GM19193 (cell line): ENCODE results near the gene SETD6.

Source experiments
- POLR2A ChIP-seq: IDR thresholded peaks from 4 replicates; pipeline ENCODE4 v1.6.1; 2011; ENCODE audit not compliant: insufficient read depth, insufficient read length; ENCODE audit errors: extremely low read depth

The SETD6 gene, protein sequence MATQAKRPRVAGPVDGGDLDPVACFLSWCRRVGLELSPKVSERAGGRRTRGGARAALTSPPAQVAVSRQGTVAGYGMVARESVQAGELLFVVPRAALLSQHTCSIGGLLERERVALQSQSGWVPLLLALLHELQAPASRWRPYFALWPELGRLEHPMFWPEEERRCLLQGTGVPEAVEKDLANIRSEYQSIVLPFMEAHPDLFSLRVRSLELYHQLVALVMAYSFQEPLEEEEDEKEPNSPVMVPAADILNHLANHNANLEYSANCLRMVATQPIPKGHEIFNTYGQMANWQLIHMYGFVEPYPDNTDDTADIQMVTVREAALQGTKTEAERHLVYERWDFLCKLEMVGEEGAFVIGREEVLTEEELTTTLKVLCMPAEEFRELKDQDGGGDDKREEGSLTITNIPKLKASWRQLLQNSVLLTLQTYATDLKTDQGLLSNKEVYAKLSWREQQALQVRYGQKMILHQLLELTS

DNA sequence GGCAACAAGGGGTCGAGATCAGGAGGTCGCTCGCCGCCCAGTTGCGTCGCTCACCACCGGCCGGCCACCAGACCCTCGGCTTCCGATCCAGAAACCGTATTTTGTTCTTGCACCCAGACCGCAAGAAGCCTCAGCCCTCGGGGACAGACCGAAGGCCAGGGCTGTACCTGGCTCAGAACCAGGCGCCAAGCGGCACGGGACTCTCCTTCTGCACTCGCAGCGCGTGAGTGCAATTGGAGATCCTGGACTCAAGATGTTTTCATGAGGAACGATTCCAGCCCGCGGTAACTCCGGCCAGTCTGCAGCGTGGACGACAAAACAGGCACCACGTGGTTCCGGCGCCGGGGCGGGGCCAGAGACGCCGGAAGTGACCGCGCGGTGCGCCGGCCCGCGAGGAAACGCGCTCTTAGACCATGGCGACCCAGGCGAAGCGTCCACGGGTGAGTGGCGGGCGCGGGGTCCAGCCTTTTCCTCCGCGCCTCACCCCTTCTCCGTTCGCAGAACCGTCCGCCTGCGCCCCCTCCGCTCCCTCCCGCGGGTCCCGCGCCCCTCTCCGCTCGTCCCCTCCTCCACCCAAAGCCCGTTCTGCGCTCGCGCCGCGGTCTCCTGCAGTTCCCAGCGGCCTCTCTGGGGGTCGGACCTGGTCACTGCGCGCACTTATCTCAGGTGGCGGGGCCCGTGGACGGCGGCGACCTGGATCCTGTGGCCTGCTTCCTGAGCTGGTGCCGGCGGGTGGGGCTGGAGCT is at the start of gene SETD6:
Gene SETD6 (plus strand): TSS at position 393 of the 746 bp plus-strand sequence. CDS start 21 bp downstream, at position 414.
- peak; percentile 66 for TF ChIP-seq POLR2A

DNA sequence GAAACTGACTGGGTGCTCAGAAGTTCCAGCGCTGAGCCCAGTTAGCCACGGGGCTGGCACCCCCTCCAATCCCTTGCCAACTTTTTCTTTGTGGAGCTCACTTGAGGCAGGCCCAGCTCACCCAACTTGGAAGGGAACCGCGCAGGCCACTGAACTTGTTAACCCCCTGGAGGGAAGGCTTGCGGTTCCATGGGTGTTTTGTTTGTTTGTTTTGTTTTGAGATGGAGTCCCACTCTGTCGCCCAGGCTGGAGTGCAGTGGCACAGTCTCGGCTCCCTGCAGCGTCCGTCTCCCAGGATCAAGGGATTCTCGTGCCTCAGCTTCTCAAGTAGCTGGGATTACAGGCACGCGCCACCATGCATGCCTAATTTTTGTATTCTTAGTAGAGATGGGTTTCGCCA is 49.5 kb upstream of the SETD6 start:
- TF ChIP-seq POLR2A: no peak

DNA sequence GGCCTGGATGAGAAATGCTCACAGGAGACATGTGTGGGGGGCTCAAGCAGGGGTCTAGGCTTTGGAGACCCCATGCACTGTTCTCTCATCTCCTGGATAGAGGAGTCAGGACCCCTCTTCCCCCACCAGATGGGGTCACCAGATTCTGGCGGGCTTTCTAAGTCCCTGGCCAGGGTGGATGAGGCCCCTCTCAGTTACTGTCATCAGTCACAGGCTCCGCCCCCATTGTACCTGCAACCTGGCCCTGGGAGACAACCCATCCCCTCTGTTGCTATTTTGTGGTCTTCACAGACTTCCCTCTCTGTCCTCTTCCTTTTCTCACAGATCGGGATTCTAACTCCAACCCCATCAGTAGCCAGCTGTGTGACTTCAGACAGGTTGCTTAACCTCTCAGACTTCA is 48.9 kb upstream of the SETD6 start:
- TF ChIP-seq POLR2A: no peak

DNA sequence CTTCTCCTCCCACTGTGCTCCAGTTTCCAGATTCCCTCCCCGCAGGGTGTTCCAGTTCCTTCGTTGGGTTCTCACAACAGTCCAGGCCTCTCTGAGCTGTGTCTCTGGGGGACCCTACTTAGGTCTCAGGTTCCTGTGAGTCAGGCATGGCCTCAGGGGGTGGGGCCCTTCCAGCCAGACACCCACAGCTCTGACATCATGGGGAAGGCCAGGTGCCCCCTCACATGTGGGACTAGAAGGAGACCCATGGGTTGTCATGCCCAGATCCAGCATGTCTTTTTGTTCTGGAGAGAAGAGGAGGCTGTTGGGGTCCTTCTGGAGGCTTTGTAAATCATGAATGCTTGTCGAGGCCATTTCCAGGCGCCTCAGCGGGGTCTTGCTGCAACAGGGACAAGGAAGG is 47.4 kb upstream of the SETD6 start:
- TF ChIP-seq POLR2A: no peak

DNA sequence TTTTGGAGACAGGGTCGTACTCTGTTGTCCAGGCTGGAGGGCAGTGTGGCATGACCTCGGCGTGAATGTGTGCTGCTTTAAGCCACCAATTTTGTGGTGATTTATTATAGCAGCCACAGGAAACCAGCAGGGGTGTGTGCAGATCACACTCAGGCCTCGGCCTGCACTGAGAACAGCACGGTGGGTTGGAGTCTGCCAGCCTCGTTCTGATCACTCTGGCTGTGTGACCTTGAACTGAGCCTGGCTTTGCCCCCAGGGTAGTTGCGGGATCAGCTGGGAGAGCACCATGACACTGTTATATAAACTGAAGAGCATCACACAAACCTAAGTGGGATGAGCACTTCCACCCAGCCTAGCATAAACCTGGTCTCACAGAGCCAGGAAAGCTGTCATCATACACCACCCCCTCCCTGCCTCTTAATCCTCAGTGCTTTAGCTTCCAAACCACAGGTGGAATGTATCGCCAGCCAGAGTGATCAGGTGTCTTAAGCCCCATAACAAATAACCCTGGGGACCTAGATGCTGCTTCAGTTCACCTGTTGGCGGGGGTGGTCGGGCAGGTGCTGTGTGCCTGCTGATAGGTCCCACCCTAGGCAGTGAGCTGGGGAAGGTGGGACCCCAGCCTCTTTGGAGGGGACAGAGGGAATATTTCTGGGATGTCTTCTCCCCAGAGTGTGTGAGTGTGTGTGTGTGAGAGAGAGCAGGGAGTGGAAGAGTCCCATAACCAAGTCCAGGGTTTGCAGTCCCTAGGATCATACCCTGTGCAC is 43.9 kb upstream of the SETD6 start:
- no peak for TF ChIP-seq POLR2A

DNA sequence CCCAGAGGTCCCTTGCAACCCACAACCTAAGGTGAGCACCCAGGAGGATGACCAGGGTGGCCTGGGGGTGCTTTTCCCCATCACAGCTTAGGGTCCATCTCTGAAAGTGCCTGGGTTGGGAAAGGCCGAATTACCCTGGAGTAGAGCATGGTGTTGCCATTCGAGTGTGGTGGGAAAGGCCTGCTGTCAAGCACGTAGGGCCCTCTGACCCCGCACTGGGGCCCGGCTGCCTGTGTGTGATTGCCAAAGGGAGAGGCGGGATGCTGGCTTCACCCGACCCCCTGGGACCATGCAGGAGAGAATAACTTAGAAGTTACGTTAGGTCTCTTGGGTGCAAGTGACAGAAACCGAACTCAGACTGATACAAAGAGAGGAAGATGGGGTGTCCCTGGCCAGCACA is 43.1 kb upstream of the SETD6 start:
- no peak for TF ChIP-seq POLR2A

DNA sequence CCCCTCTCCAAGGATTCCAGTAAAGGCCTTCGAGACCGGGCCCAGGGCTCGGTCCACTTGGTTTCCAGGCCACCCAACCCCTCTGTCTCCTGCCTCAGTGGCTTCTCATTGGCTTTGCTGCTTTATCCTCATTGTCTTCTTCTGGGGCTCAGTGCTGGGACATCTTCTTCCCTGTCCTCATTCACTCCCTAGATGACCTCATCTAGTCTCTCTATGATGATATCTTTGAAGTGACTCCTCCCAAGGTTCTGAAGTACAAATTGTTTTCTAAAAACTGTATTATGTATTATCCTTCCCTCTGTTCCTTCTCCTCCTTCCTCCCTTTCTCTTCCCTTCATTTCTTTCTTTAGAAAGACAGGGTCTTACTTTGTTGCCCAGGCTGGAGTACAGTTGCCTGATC is 42.5 kb upstream of the SETD6 start:
- TF ChIP-seq POLR2A: no peak

DNA sequence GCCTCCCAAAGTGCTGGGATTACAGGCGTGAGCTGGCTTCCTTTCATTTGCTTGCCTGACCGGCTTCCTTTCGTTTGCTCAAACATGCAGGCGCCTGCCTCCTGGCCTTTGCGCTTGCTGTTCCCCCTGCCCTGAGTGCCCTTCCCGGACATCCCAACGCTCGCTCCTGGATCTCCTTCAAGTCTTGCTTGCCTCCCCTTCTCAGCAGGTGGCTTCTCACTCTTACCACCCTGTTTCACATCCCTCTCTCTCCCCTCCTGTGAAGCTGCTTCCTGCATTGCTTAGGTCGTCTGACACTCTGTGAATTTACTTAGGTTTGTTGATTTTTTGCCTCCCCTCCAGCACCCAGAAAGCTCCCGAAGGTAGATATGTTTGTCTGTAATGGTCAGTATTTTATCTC is 41.0 kb upstream of the SETD6 start:
- no peak for TF ChIP-seq POLR2A

DNA sequence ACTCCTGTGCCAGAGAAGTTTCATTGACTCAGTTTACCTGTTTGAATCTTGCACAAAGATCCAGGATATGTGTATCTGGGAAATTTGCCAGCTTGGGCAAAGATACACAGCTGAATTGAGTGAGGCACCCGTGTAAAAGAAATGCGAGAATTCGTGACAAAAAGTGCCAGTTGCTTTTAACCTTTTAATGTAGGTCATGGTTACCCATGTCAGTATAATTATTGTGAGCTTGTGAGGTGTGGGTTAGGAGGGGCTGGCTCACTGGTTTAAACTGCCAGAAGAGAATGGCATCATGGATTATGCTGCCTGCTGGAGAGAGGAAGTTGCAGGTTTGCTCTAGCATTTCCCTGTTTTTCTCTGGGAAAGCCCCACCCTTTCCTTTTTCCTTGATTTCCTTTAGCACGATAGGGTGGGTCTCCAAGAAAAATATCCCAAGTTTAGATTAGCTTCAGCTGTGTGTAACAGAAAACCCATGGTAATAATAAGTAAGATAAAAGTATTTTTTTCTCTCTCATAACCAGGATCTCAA is 40.2 kb upstream of the SETD6 start:
- TF ChIP-seq POLR2A: no peak

DNA sequence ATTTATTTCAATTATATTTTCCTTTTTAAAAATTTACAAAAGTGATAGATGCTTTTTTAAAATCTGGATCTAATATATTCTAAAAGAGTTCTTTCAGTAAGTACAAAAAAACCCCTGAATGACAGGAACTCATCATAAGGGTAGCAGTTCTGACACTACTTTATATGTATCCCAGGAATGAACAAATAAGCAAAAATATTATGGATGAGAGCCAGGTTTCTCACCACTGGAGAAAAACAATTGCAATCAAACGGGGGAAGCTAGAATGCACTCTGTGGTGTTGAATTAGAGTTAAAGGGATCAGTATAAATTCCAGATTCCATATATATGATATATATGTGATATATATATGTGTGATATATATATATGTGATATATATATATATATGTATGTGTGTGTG is 38.5 kb upstream of the SETD6 start:
- TF ChIP-seq POLR2A: no peak

DNA sequence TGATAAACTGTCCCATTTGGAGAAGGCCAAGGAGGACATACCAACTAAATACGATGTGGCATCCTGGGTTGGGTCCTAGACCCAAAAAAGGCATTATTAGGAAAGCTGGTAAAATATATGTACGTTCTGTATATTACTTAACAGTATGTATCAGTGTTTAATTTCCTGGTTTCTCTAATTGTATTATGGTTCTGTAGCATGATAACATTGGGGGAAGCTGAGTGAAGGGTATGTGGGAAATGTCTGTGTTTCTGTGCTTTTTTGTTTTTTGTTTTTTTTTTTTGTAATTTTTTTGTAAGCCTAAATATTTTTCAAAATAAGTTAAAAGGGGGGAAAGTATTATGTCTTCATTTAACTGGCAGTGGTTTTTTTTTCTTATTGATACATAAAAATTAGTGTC is 36.9 kb upstream of the SETD6 start:
- no peak for TF ChIP-seq POLR2A

DNA sequence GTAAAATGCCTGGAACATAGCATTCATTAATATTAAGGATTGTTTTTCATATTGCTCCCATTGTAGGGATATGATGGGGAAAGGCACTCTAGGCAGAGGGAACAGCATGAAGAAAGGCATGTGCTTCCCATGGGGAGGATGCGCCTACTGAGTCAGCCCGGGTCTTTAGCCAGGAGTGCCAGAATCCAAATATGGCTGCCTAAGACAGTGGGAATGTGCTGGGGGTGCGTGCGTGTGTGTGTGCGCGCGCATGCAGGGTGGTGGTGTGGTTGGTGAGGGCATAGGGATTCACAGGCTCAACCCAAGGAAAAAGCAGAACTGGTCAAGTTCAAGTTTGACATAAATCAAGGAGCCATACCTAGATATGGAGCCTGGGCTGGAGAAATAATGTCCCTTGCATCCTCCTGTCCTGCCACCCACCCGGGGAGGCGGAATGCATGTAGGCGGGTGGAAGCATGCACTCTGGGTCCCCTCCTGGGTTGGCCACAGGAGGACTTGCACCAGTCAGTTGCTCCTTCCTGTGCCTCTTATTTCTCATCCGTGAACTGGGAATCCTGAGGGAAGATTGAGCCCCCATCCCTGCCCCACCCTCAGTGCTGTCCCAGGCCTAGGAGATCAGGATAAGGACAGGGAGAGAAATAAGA is 34.0 kb upstream of the SETD6 start:
- TF ChIP-seq POLR2A: no peak

DNA sequence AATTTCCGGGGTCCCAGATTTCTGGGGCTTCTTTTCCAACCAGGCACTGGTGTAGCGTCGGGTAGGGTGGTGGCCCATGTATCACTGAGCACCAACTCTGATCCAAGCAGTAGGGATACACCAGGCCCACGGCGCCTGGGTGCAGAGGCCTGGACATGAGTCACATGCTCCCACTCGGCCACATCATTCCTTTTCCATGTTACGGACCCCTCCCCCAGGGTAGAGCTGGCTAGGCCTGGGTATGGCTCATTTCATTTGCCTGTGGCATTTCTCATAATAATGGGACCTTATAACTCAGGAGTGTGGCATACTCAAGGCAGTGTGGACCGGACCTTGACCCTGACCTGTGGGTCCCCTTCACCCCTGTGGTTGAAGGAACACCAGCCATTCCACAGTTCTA is 33.4 kb upstream of the SETD6 start:
- TF ChIP-seq POLR2A: no peak

DNA sequence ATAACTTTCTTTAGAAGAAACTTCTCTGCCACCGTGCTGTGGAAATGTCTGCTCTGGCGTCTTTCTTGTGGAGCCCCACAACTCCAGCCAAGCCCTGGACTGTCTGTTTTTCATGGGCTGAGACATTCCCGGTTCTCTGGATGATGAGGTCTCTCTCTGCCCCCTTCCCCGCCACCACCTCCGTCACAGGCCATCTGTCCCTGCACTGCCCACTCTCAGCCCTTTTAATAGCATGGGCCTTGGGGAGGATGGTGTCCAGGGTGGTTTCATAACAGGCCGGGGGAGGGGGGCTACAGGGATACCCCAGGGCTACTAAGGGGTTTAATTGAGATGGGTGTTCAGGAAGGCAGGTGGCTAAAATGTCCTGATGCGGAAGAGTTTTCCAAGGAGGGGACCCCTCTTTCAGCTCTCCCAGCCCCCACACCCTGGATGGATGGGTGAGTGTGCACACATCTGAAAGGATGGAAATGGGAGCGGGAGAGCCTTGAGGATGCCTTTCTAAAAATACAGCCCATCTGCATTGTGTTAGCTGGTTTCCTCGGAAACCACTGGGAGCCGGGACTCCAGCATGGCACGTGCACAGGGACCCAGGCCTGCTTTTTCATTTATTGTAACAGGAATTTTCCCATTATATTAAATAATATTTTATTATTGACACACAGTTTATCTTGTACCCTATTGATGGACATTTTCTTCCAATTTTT is 30.0 kb upstream of the SETD6 start:
- no peak for TF ChIP-seq POLR2A
